Measurements from ENCODE around the gene ELMO1. TPM values are rescaled to one million over a fixed set of nuclear protein-coding genes. Genes with fewer than 3 reads are reported as not detected.

Gene ELMO1
- total and polyA plus RNA-seq, 2 experiments from 2014 or later, result 19.7 to 28.7 TPM

GRCh38 chr7:36969376-36969775 lies 479.3 kb downstream of the ELMO1 start:
- Histone ChIP-seq H3K79me2 (no peaks in the 10 kb centered on the region), H3K4me2 (no peak overlapping the region), H3K27me3 (no peaks in the 10 kb centered on the region), H3K4me1 (ENCODE audit: insufficient read depth) (peaks cover 18% of the 10 kb centered on the region), H3K4me3 (no peak overlapping the region), H3K9me3 (ENCODE audit: low read depth) (no peaks in the 10 kb centered on the region), H3K27ac (no peak overlapping the region), H3K36me3 (replicated peaks; ENCODE audit: insufficient read depth, low read depth) (no peaks in the 10 kb centered on the region), H3K9me2 (replicated peaks; ENCODE audit: insufficient read depth) (no peaks in the 10 kb centered on the region), H4K20me1 (ENCODE audit: insufficient read depth, poor library complexity, severe bottlenecking) (no peaks in the 10 kb centered on the region), H2AFZ (no peak overlapping the region)
- TF ChIP-seq EZH2phosphoT487 (IDR thresholded peaks at IDR 0.05; ENCODE audit: low read depth, severe bottlenecking, unreplicated experiment) (no peak), CTCF (IDR thresholded peaks at IDR 0.05; ENCODE audit: poor library complexity) (no peak), EZH2 (IDR thresholded peaks at IDR 0.05; ENCODE audit: borderline replicate concordance) (no peak)
- DNase-seq (ENCODE audit: low spot score), result no peak

GRCh38 chr7:36967387-36967786 lies 481.3 kb downstream of the ELMO1 start:
- Histone ChIP-seq H3K36me3 (replicated peaks; ENCODE audit: insufficient read depth, low read depth) (no peaks in the 10 kb centered on the region), H2AFZ (no peak overlapping the region), H3K27me3 (no peaks in the 10 kb centered on the region), H3K79me2 (no peaks in the 10 kb centered on the region), H3K4me2 (no peak overlapping the region), H3K4me1 (ENCODE audit: insufficient read depth) (peaks cover 14% of the 10 kb centered on the region), H3K9me2 (replicated peaks; ENCODE audit: insufficient read depth) (no peaks in the 10 kb centered on the region), H3K27ac (no peak overlapping the region), H3K4me3 (no peak overlapping the region), H3K9me3 (ENCODE audit: low read depth) (no peaks in the 10 kb centered on the region), H4K20me1 (ENCODE audit: insufficient read depth, poor library complexity, severe bottlenecking) (no peaks in the 10 kb centered on the region)
- TF ChIP-seq EZH2 (IDR thresholded peaks at IDR 0.05; ENCODE audit: borderline replicate concordance), result no peak
- no peak for TF ChIP-seq EZH2phosphoT487 (IDR thresholded peaks at IDR 0.05; ENCODE audit: low read depth, severe bottlenecking, unreplicated experiment)
- TF ChIP-seq CTCF (IDR thresholded peaks at IDR 0.05; ENCODE audit: poor library complexity), result peak; percentile 58
- DNase-seq (ENCODE audit: low spot score), result peak; percentile 71
- WGBS (ENCODE audit: low lambda C conversion rate, missing lambda C conversion rate), result 36% methylated on average over 4 of the region's 4 CpGs

- H3K79me2 ChIP-seq, result no peaks in the 10 kb centered on the region
- WGBS (ENCODE audit: low lambda C conversion rate, missing lambda C conversion rate), result 70% methylated on average over 3 of the region's 3 CpGs
- H3K36me3 ChIP-seq (replicated peaks; ENCODE audit: insufficient read depth, low read depth), result no peaks in the 10 kb centered on the region
- no peak for DNase-seq (ENCODE audit: low spot score)
- no peak for TF ChIP-seq CTCF (IDR thresholded peaks at IDR 0.05; ENCODE audit: poor library complexity)
- TF ChIP-seq EZH2 (IDR thresholded peaks at IDR 0.05; ENCODE audit: borderline replicate concordance), result peak; percentile 39
- no peak for TF ChIP-seq EZH2phosphoT487 (IDR thresholded peaks at IDR 0.05; ENCODE audit: low read depth, severe bottlenecking, unreplicated experiment)
- no peak overlapping the region for H3K4me3 ChIP-seq
- no peak overlapping the region for H3K27ac ChIP-seq
- H3K9me3 ChIP-seq (ENCODE audit: low read depth), result no peaks in the 10 kb centered on the region
- no peaks in the 10 kb centered on the region for H3K9me2 ChIP-seq (replicated peaks; ENCODE audit: insufficient read depth)
- H3K27me3 ChIP-seq, result no peaks in the 10 kb centered on the region
- peaks cover 7% of the 10 kb centered on the region for H3K4me1 ChIP-seq (ENCODE audit: insufficient read depth)
- H3K4me2 ChIP-seq, result no peak overlapping the region
- no peak overlapping the region for H2AFZ ChIP-seq
- no peaks in the 10 kb centered on the region for H4K20me1 ChIP-seq (ENCODE audit: insufficient read depth, poor library complexity, severe bottlenecking)
These were observed 482.0 kb downstream of the ELMO1 start for GRCh38 chr7:36966636-36967035.

- DNase-seq (ENCODE audit: low spot score), result no peak
- peaks cover 6% of the 10 kb centered on the region for H3K4me1 ChIP-seq (ENCODE audit: insufficient read depth)
- H3K9me2 ChIP-seq (replicated peaks; ENCODE audit: insufficient read depth), result no peaks in the 10 kb centered on the region
- no peaks in the 10 kb centered on the region for H3K27me3 ChIP-seq
- TF ChIP-seq EZH2 (IDR thresholded peaks at IDR 0.05; ENCODE audit: borderline replicate concordance), result no peak
- no peak for TF ChIP-seq CTCF (IDR thresholded peaks at IDR 0.05; ENCODE audit: poor library complexity)
- TF ChIP-seq EZH2phosphoT487 (IDR thresholded peaks at IDR 0.05; ENCODE audit: low read depth, severe bottlenecking, unreplicated experiment), result no peak
- no peak overlapping the region for H2AFZ ChIP-seq
- no peaks in the 10 kb centered on the region for H3K79me2 ChIP-seq
- H3K4me2 ChIP-seq, result no peak overlapping the region
- no peaks in the 10 kb centered on the region for H3K36me3 ChIP-seq (replicated peaks; ENCODE audit: insufficient read depth, low read depth)
- 79% methylated on average over 3 of the region's 3 CpGs for WGBS (ENCODE audit: low lambda C conversion rate, missing lambda C conversion rate)
- no peaks in the 10 kb centered on the region for H4K20me1 ChIP-seq (ENCODE audit: insufficient read depth, poor library complexity, severe bottlenecking)
- no peak overlapping the region for H3K4me3 ChIP-seq
- H3K27ac ChIP-seq, result no peak overlapping the region
- H3K9me3 ChIP-seq (ENCODE audit: low read depth), result no peaks in the 10 kb centered on the region
These were observed 482.6 kb downstream of the ELMO1 start for GRCh38 chr7:36966039-36966438.

Measured in hepatocyte (in vitro differentiated cells).